ENCODE data around the gene CRIP2. TPM values are rescaled to one million over a fixed set of nuclear protein-coding genes. Genes with fewer than 3 reads are reported as not detected.

Gene CRIP2
- polyA plus RNA-seq, 1 experiment = 28.2 TPM

GRCh38 chr14:105427412-105427811 is 47.2 kb upstream of the CRIP2 start:
- DNase-seq (ENCODE audit: low read depth, low spot score) = no peak
- TF ChIP-seq CTCF (IDR thresholded peaks at IDR 0.05; ENCODE audit: low read depth, low read length) = no peak
- Histone ChIP-seq H3K27ac (ENCODE audit: low read depth, low read length) (no peak overlapping the region), H3K27me3 (ENCODE audit: control insufficient read depth, insufficient read depth, low read length) (no peaks in the 10 kb centered on the region), H3K9me3 (ENCODE audit: control insufficient read depth, insufficient read depth, low read length) (peaks cover 12% of the 10 kb centered on the region), H3K4me3 (ENCODE audit: low read depth, low read length) (no peak overlapping the region)
- POLR2A ChIA-PET = no interaction called here
- CTCF ChIA-PET = interaction anchor here (0.7 kb wide), 1 partner anchor 53 kb away, joined by 7 read pairs; no protein-coding TSS in a partner anchor

- DNase-seq (ENCODE audit: low read depth, low spot score) = no peak
- H3K4me3 ChIP-seq (ENCODE audit: low read depth, low read length) = no peak overlapping the region
- CTCF ChIA-PET = interaction anchor here (0.7 kb wide), 1 partner anchor 53 kb away, joined by 7 read pairs; no protein-coding TSS in a partner anchor
- peaks cover 12% of the 10 kb centered on the region for H3K9me3 ChIP-seq (ENCODE audit: control insufficient read depth, insufficient read depth, low read length)
- no peak overlapping the region for H3K27ac ChIP-seq (ENCODE audit: low read depth, low read length)
- POLR2A ChIA-PET = no interaction called here
- no peaks in the 10 kb centered on the region for H3K27me3 ChIP-seq (ENCODE audit: control insufficient read depth, insufficient read depth, low read length)
- no peak for TF ChIP-seq CTCF (IDR thresholded peaks at IDR 0.05; ENCODE audit: low read depth, low read length)
These were observed 46.6 kb upstream of the CRIP2 start for GRCh38 chr14:105427936-105428485.

GRCh38 chr14:105430042-105430441 is 44.6 kb upstream of the CRIP2 start:
- Histone ChIP-seq H3K27me3 (ENCODE audit: control insufficient read depth, insufficient read depth, low read length) (no peaks in the 10 kb centered on the region), H3K9me3 (ENCODE audit: control insufficient read depth, insufficient read depth, low read length) (peaks cover 12% of the 10 kb centered on the region), H3K4me3 (ENCODE audit: low read depth, low read length) (no peak overlapping the region), H3K27ac (ENCODE audit: low read depth, low read length) (no peak overlapping the region)
- no peak for TF ChIP-seq CTCF (IDR thresholded peaks at IDR 0.05; ENCODE audit: low read depth, low read length)
- POLR2A ChIA-PET = interaction anchor here (0.6 kb wide), 1 partner anchor 89 kb away, joined by 4 read pairs; no protein-coding TSS in a partner anchor
- CTCF ChIA-PET = interaction anchor here (0.6 to 1.3 kb wide), 3 partner anchors 17 to 51 kb away, joined by 3 read pairs; no protein-coding TSS in a partner anchor
- no peak for DNase-seq (ENCODE audit: low read depth, low spot score)

GRCh38 chr14:105430565-105430964 is 44.1 kb upstream of the CRIP2 start:
- H3K27me3 ChIP-seq (ENCODE audit: control insufficient read depth, insufficient read depth, low read length) = no peaks in the 10 kb centered on the region
- H3K27ac ChIP-seq (ENCODE audit: low read depth, low read length) = no peak overlapping the region
- CTCF ChIA-PET = interaction anchor here (0.7 to 1.3 kb wide), 2 partner anchors 50 to 51 kb away, joined by 3 read pairs; no protein-coding TSS in a partner anchor
- POLR2A ChIA-PET = interaction anchor here (0.6 kb wide), 1 partner anchor 89 kb away, joined by 4 read pairs; no protein-coding TSS in a partner anchor
- no peak for TF ChIP-seq CTCF (IDR thresholded peaks at IDR 0.05; ENCODE audit: low read depth, low read length)
- DNase-seq (ENCODE audit: low read depth, low spot score) = no peak
- H3K4me3 ChIP-seq (ENCODE audit: low read depth, low read length) = no peak overlapping the region
- peaks cover 12% of the 10 kb centered on the region for H3K9me3 ChIP-seq (ENCODE audit: control insufficient read depth, insufficient read depth, low read length)

- POLR2A ChIA-PET = no interaction called here
- CTCF ChIA-PET = interaction anchor here (1.3 kb wide), 1 partner anchor 49 kb away, joined by 3 read pairs; no protein-coding TSS in a partner anchor
- no peak overlapping the region for H3K4me3 ChIP-seq (ENCODE audit: low read depth, low read length)
- H3K9me3 ChIP-seq (ENCODE audit: control insufficient read depth, insufficient read depth, low read length) = peaks cover 11% of the 10 kb centered on the region
- no peak for TF ChIP-seq CTCF (IDR thresholded peaks at IDR 0.05; ENCODE audit: low read depth, low read length)
- H3K27me3 ChIP-seq (ENCODE audit: control insufficient read depth, insufficient read depth, low read length) = no peaks in the 10 kb centered on the region
- no peak for DNase-seq (ENCODE audit: low read depth, low spot score)
- no peak overlapping the region for H3K27ac ChIP-seq (ENCODE audit: low read depth, low read length)
These were observed 43.4 kb upstream of the CRIP2 start for GRCh38 chr14:105431256-105431655.
